ENCODE results near the gene METTL27. TPM values are rescaled to one million over a fixed set of nuclear protein-coding genes. Genes with fewer than 3 reads are reported as not detected.
A peak's percentile ranks its signal among the peaks of the same experiment; 100 is the strongest.

METTL27 gene
- total and polyA plus RNA-seq, 4 donors = 1.0 to 1.7 (median 1.6) TPM

DNA sequence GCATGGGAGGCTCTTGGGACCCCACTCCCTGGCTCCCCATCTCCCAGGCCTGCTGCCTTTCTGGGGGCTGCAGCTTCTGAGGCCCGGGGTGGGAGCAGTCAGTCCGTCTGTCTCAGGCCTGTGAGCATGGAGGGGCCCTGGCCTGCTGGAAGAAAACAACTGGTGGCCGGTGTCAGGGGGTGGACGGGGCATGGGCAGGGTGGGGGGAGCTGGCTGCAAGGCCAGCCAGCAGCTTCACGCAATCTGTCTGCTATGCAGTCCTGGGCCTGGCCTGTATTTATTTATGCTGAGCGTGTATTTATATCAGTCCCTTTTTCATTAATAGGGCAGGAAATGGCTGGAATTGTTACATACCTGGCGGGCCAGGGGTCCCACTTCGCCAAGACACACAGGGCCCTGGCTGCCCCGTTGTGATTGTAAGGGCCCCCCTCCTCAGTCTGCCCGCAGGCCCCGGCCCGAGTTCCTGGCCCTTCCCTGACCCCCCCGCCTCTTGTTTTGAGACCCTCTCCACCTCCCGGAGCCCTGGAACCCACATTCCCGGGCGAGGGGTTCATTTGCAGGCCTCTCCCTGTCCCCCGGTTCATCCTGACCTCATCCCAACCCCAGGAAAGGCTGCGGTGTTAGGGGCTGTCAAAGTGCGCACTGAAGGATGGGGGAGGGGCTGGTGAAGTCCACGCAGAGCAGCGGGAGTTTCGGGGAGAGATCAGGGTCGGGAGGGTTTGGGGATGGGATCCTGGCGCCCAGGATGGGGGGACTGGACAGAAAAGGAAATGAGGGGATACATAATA lies 26.9 kb upstream of the METTL27 start:
- 71% methylated on average over 24 of the region's 24 CpGs for WGBS
- H3K36me3 ChIP-seq (ENCODE audit: control insufficient read depth in 4 of 4, insufficient read depth in 3 of 4, low read depth in 1 of 4, low read length in 3 of 4) = no peaks in the 10 kb centered on the region
- H3K27me3 ChIP-seq (ENCODE audit: control insufficient read depth in 4 of 4, insufficient read depth in 4 of 4, low read length in 3 of 4) = no peaks in the 10 kb centered on the region
- no peak for DNase-seq (ENCODE audit: low spot score)
- H3K9me3 ChIP-seq (ENCODE audit: control insufficient read depth in 4 of 4, low read length in 3 of 4) = no peaks in the 10 kb centered on the region
- TF ChIP-seq NR2F2 (IDR thresholded peaks at IDR 0.05) (no peak), FOXA1 (IDR thresholded peaks at IDR 0.05) (no peak), GABPA (IDR thresholded peaks at IDR 0.05 in 1 of 2, conservative IDR thresholded peaks at IDR 0.05 in 1 of 2) (no peak), FOXA2 (IDR thresholded peaks at IDR 0.05) (no peak), TAF1 (conservative IDR thresholded peaks at IDR 0.05) (no peak)
- TF ChIP-seq, protein P1, sequence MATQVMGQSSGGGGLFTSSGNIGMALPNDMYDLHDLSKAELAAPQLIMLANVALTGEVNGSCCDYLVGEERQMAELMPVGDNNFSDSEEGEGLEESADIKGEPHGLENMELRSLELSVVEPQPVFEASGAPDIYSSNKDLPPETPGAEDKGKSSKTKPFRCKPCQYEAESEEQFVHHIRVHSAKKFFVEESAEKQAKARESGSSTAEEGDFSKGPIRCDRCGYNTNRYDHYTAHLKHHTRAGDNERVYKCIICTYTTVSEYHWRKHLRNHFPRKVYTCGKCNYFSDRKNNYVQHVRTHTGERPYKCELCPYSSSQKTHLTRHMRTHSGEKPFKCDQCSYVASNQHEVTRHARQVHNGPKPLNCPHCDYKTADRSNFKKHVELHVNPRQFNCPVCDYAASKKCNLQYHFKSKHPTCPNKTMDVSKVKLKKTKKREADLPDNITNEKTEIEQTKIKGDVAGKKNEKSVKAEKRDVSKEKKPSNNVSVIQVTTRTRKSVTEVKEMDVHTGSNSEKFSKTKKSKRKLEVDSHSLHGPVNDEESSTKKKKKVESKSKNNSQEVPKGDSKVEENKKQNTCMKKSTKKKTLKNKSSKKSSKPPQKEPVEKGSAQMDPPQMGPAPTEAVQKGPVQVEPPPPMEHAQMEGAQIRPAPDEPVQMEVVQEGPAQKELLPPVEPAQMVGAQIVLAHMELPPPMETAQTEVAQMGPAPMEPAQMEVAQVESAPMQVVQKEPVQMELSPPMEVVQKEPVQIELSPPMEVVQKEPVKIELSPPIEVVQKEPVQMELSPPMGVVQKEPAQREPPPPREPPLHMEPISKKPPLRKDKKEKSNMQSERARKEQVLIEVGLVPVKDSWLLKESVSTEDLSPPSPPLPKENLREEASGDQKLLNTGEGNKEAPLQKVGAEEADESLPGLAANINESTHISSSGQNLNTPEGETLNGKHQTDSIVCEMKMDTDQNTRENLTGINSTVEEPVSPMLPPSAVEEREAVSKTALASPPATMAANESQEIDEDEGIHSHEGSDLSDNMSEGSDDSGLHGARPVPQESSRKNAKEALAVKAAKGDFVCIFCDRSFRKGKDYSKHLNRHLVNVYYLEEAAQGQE (IDR thresholded peaks at IDR 0.05) = no peak
- TF ChIP-seq, protein P2, sequence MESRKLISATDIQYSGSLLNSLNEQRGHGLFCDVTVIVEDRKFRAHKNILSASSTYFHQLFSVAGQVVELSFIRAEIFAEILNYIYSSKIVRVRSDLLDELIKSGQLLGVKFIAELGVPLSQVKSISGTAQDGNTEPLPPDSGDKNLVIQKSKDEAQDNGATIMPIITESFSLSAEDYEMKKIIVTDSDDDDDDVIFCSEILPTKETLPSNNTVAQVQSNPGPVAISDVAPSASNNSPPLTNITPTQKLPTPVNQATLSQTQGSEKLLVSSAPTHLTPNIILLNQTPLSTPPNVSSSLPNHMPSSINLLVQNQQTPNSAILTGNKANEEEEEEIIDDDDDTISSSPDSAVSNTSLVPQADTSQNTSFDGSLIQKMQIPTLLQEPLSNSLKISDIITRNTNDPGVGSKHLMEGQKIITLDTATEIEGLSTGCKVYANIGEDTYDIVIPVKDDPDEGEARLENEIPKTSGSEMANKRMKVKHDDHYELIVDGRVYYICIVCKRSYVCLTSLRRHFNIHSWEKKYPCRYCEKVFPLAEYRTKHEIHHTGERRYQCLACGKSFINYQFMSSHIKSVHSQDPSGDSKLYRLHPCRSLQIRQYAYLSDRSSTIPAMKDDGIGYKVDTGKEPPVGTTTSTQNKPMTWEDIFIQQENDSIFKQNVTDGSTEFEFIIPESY (IDR thresholded peaks at IDR 0.05) = no peak
- no peak overlapping the region for H3K9ac ChIP-seq (ENCODE audit: low read depth in 1 of 2, low read length in 2 of 2)
- H3K4me3 ChIP-seq (ENCODE audit: low read depth in 1 of 3, low read length in 3 of 3) = no peak overlapping the region
- H3K27ac ChIP-seq (ENCODE audit: low read depth in 1 of 2, low read length in 2 of 2) = peak overlapping the region; percentile 33 to 61
- peaks cover 16 to 27% (median 22%) of the 10 kb centered on the region in 4 donors for H3K4me1 ChIP-seq (ENCODE audit: control insufficient read depth in 4 of 4, insufficient read depth in 4 of 4, low read length in 3 of 4)

- H3K4me3 ChIP-seq (ENCODE audit: low read depth in 1 of 3, low read length in 3 of 3) = no peak overlapping the region
- H3K9me3 ChIP-seq (ENCODE audit: control insufficient read depth in 4 of 4, low read length in 3 of 4) = no peaks in the 10 kb centered on the region
- 87% methylated on average over 1 of the region's 1 CpG for WGBS
- no peak overlapping the region for H3K27ac ChIP-seq (ENCODE audit: low read depth in 1 of 2, low read length in 2 of 2)
- no peak for DNase-seq (ENCODE audit: low spot score)
- no peaks in the 10 kb centered on the region for H3K27me3 ChIP-seq (ENCODE audit: control insufficient read depth in 4 of 4, insufficient read depth in 4 of 4, low read length in 3 of 4)
- H3K4me1 ChIP-seq (ENCODE audit: control insufficient read depth in 4 of 4, insufficient read depth in 4 of 4, low read length in 3 of 4) = peaks cover 12 to 19% (median 17%) of the 10 kb centered on the region in 4 donors
- no peak overlapping the region for H3K9ac ChIP-seq (ENCODE audit: low read depth in 1 of 2, low read length in 2 of 2)
- no peaks in the 10 kb centered on the region for H3K36me3 ChIP-seq (ENCODE audit: control insufficient read depth in 4 of 4, insufficient read depth in 3 of 4, low read depth in 1 of 4, low read length in 3 of 4)
- TF ChIP-seq HNF4A (conservative IDR thresholded peaks at IDR 0.05) = no peak
- no peak for TF ChIP-seq GABPA (IDR thresholded peaks at IDR 0.05 in 1 of 2, conservative IDR thresholded peaks at IDR 0.05 in 1 of 2)
- TF ChIP-seq HNF4G (IDR thresholded peaks at IDR 0.05) = no peak
- no peak for TF ChIP-seq SP1 (IDR thresholded peaks at IDR 0.05)
- no peak for TF ChIP-seq TAF1 (conservative IDR thresholded peaks at IDR 0.05)
- TF ChIP-seq FOXA2 (IDR thresholded peaks at IDR 0.05) = no peak
- TF ChIP-seq, protein P3, sequence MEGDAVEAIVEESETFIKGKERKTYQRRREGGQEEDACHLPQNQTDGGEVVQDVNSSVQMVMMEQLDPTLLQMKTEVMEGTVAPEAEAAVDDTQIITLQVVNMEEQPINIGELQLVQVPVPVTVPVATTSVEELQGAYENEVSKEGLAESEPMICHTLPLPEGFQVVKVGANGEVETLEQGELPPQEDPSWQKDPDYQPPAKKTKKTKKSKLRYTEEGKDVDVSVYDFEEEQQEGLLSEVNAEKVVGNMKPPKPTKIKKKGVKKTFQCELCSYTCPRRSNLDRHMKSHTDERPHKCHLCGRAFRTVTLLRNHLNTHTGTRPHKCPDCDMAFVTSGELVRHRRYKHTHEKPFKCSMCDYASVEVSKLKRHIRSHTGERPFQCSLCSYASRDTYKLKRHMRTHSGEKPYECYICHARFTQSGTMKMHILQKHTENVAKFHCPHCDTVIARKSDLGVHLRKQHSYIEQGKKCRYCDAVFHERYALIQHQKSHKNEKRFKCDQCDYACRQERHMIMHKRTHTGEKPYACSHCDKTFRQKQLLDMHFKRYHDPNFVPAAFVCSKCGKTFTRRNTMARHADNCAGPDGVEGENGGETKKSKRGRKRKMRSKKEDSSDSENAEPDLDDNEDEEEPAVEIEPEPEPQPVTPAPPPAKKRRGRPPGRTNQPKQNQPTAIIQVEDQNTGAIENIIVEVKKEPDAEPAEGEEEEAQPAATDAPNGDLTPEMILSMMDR (IDR thresholded peaks at IDR 0.05; ENCODE audit: low read depth, low read length, missing input control) = no peak
- TF ChIP-seq, protein P2 (IDR thresholded peaks at IDR 0.05) = no peak
- no peak for TF ChIP-seq EGR1 (IDR thresholded peaks at IDR 0.05; ENCODE audit: low read depth in 2 of 2)
- TF ChIP-seq ATF3 (IDR thresholded peaks at IDR 0.05) = no peak
- no peak for TF ChIP-seq JUND (IDR thresholded peaks at IDR 0.05)
- TF ChIP-seq NR2F2 (IDR thresholded peaks at IDR 0.05) = no peak
- no peak for TF ChIP-seq RXRA (IDR thresholded peaks at IDR 0.05)
These were observed 24.1 kb upstream of the METTL27 start for GRCh38 chr7:73866446-73866767.

All from liver (tissue), 9 donors.